DND-41 (cell line): ENCODE results near the gene FGF11.

Experiments used
- ATAC-seq: fragments of 200-7000 bp; cut with Tn5 transposase; 3 replicates; pipeline ENCODE4 v1.9.1; 2021; ENCODE audit warnings: low read depth; ENCODE audit not compliant: insufficient read depth
- DNase-seq: peaks from one replicate; pipeline ENCODE4 v3.0.0-alpha.2; 2020
- H2AFZ ChIP-seq: 2 replicates; pipeline ENCODE4 v1.6.0; 2012; ENCODE audit warnings: low read depth, low read length
- H3K27ac ChIP-seq: 2 replicates; pipeline ENCODE4 v1.5.1; 2012; ENCODE audit warnings: low read length, inconsistent platforms
- H3K27me3 ChIP-seq: fragments of 200-600 bp; sonication (generic); 2 replicates; pipeline ENCODE4 v1.6.0; 2012; ENCODE audit warnings: low read length, mild to moderate bottlenecking, inconsistent platforms; ENCODE audit not compliant: insufficient read depth, poor library complexity
- H3K36me3 ChIP-seq: 2 replicates; pipeline ENCODE4 v1.5.1; 2012; ENCODE audit warnings: low read length, inconsistent platforms; ENCODE audit not compliant: insufficient read depth
- H3K4me1 ChIP-seq: 2 replicates; pipeline ENCODE4 v1.5.1; 2012; ENCODE audit warnings: mild to moderate bottlenecking, low read length; ENCODE audit not compliant: insufficient read depth
- H3K4me2 ChIP-seq: 2 replicates; pipeline ENCODE4 v1.6.0; 2012; ENCODE audit warnings: mild to moderate bottlenecking, moderate library complexity, low read length, inconsistent platforms; ENCODE audit not compliant: insufficient read depth
- H3K4me3 ChIP-seq, 2 experiments: fragments of 200-600 bp in 1 of 2; shearing (Covaris generic) in 1 of 2; 2 replicates each; pipeline ENCODE4 v1.5.1; 2012 to 2016; ENCODE audit warnings: inconsistent platforms in 2 of 2, low read length in 2 of 2, mild to moderate bottlenecking in 2 of 2, low read depth in 1 of 2, moderate library complexity in 1 of 2
- H3K79me2 ChIP-seq: 2 replicates; pipeline ENCODE4 v1.6.0; 2012; ENCODE audit warnings: low read length, inconsistent platforms; ENCODE audit not compliant: insufficient read depth
- H3K9ac ChIP-seq: 2 replicates; pipeline ENCODE4 v1.6.0; 2012; ENCODE audit warnings: low read depth, mild to moderate bottlenecking, inconsistent platforms, low read length, moderate library complexity
- H3K9me3 ChIP-seq: 2 replicates; pipeline ENCODE4 v1.5.1; 2012; ENCODE audit warnings: low read length, moderate library complexity, mild to moderate bottlenecking, inconsistent platforms; ENCODE audit not compliant: insufficient read depth, severe bottlenecking
- H4K20me1 ChIP-seq: 2 replicates; pipeline ENCODE4 v1.6.0; 2012; ENCODE audit warnings: low read length; ENCODE audit not compliant: insufficient read depth
- EZH2 ChIP-seq: IDR thresholded peaks from 3 replicates; pipeline ENCODE4 v1.6.1; 2012; ENCODE audit warnings: borderline replicate concordance, low read depth, mild to moderate bottlenecking, moderate library complexity, low read length, inconsistent platforms; ENCODE audit not compliant: severe bottlenecking
- TF ChIP-seq, protein P1 (sequence below): IDR thresholded peaks from 2 replicates; pipeline ENCODE4 v1.5.1; 2012; ENCODE audit warnings: borderline replicate concordance, low read length, moderate library complexity, mild to moderate bottlenecking; ENCODE audit not compliant: poor library complexity, severe bottlenecking; ENCODE audit errors: extremely low read depth

FGF11 gene

DNA sequence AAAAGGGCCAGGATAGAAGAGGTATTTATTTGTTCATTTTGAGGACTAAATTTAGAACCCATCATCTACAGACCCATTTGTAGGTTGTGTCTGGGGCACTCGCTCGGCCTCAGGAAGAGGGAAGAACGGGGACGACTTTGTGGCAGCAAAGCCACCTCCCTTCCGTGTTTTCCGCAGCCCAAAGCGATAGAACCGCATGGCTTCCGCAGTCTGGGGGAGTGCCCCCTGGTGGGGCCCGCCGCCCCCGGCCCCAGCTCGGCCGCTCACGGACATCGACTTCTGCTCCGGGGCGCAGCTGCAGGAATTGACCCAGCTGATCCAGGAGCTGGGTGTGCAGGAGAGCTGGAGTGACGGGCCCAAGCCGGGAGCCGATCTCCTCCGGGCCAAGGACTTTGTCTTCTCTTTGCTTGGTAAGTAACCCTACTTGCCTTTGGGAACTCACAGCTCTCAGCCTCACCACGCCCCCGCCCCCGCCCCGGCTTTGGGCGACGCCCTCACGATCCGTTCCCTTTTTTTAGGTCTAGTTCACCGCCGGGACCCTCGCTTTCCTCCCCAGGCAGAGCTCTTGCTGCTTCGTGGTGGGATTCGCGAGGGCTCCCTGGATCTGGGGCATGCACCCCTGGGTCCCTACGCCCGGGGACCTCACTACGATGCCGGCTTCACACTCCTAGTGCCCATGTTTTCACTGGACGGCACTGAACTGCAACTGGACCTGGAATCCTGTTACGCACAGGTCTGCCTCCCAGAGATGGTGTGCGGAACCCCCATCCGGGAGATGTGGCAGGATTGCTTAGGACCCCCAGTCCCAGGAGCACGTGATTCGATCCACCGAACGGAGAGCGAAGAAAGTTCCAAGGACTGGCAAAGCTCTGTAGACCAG is 3.4 kb upstream of the FGF11 start:
- peak; percentile 53 for DNase-seq
- Histone ChIP-seq H3K27ac (peak overlapping the region; percentile 77), H3K79me2 (peaks cover 15% of the 10 kb centered on the region), H3K4me3 (peak overlapping the region; percentile 72 to 82), H3K9me3 (no peaks in the 10 kb centered on the region), H4K20me1 (no peaks in the 10 kb centered on the region), H3K9ac (peak overlapping the region; percentile 64), H3K27me3 (no peaks in the 10 kb centered on the region), H3K4me2 (peak overlapping the region; percentile 90), H3K4me1 (peaks cover 17% of the 10 kb centered on the region), H2AFZ (peak overlapping the region; percentile 86), H3K36me3 (peaks cover 4% of the 10 kb centered on the region; the same call in 1 of the 2 replicates)
- no peak for TF ChIP-seq EZH2
- TF ChIP-seq, protein P1, sequence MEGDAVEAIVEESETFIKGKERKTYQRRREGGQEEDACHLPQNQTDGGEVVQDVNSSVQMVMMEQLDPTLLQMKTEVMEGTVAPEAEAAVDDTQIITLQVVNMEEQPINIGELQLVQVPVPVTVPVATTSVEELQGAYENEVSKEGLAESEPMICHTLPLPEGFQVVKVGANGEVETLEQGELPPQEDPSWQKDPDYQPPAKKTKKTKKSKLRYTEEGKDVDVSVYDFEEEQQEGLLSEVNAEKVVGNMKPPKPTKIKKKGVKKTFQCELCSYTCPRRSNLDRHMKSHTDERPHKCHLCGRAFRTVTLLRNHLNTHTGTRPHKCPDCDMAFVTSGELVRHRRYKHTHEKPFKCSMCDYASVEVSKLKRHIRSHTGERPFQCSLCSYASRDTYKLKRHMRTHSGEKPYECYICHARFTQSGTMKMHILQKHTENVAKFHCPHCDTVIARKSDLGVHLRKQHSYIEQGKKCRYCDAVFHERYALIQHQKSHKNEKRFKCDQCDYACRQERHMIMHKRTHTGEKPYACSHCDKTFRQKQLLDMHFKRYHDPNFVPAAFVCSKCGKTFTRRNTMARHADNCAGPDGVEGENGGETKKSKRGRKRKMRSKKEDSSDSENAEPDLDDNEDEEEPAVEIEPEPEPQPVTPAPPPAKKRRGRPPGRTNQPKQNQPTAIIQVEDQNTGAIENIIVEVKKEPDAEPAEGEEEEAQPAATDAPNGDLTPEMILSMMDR: peak; percentile 41
- peak; percentile 32 for ATAC-seq

DNA sequence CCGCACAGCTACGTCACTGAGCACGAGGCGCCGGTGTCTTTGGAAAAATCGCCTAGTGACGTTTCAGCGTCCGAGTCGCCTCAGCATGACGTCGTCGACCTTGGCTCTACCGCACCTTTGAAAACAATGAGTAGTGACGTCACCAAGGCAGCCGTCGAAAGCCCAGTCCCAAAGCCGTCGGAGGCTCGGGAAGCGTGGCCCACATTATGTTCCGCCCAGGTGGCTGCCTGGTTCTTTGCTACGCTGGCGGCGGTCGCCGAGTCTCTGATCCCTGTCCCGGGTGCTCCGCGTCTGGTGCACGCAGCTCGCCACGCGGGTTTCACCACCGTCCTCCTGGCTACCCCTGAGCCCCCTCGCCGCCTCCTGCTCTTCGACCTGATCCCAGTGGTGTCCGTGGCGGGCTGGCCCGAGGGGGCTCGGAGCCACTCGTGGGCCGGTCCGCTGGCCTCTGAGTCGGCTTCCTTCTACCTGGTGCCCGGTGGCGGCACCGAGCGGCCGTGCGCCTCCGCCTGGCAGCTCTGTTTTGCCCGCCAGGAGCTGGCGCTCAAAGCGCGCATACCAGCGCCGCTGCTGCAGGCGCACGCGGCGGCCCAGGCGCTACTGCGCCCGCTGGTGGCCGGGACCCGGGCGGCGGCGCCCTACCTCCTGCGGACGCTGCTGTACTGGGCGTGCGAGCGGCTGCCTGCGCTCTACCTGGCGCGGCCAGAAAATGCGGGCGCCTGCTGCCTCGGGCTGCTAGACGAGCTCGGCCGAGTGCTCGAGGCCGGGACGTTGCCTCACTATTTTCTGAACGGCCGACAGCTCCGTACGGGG is 2.5 kb upstream of the FGF11 start:
- Histone ChIP-seq H3K4me1 (peaks cover 17% of the 10 kb centered on the region), H3K79me2 (peaks cover 15% of the 10 kb centered on the region), H3K27ac (no peak overlapping the region; the same call in 1 of the 2 replicates), H2AFZ (no peak overlapping the region), H3K4me2 (peak overlapping the region; percentile 90), H3K4me3 (peak overlapping the region in 1 of 2 experiments; percentile 82; a peak in 2 of 4 replicates), H4K20me1 (no peaks in the 10 kb centered on the region), H3K9me3 (no peaks in the 10 kb centered on the region), H3K36me3 (peaks cover 4% of the 10 kb centered on the region; the same call in 1 of the 2 replicates), H3K9ac (peak overlapping the region; percentile 64), H3K27me3 (no peaks in the 10 kb centered on the region)
- DNase-seq (peak; percentile 57), ATAC-seq (peak; percentile 46)
- no peak for TF ChIP-seq EZH2
- TF ChIP-seq, protein P1: peak; percentile 53

DNA sequence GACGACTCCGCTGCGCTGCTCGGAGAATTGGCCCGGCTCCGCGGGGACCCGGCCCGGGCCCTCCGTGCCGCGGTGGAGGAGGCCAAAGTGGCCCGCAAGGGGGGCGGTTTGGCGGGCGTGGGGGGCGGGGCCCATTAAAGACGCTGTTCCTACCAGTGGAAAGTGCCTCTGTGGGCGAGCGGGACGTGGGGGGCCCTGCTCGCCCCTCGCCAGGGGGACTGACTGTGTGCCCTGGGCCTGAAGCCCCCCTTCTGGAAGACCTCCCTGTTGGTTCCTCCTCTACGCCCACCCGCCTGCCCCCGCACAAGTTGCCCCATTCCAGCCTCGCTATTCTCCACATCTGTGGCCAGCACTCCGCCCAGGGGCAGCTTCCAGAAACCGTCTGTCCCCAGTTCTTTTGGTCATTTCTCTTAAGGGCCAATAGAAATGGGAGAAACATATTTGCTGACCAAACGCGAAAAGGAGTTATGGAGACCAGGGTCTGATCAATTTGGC is 1.9 kb upstream of the FGF11 start:
- TF ChIP-seq, protein P1: no peak
- TF ChIP-seq EZH2: no peak
- ATAC-seq (no peak), DNase-seq (no peak)
- Histone ChIP-seq H3K9me3 (no peaks in the 10 kb centered on the region), H2AFZ (no peak overlapping the region), H3K27ac (no peak overlapping the region), H3K36me3 (peaks cover 4% of the 10 kb centered on the region; the same call in 1 of the 2 replicates), H3K27me3 (no peaks in the 10 kb centered on the region), H3K9ac (no peak overlapping the region), H3K4me3 (no peak overlapping the region), H3K79me2 (peaks cover 15% of the 10 kb centered on the region), H3K4me1 (peaks cover 17% of the 10 kb centered on the region), H3K4me2 (peak overlapping the region; percentile 39), H4K20me1 (no peaks in the 10 kb centered on the region)
